Adrenal gland (tissue), 5 donors: ENCODE results near the gene CFAP92.

Experiments
- POLR2A ChIP-seq, 2 donors: fragments of 450-650 bp; IDR thresholded peaks; one replicate each; pipeline ENCODE4 v1.6.1; 2017; ENCODE audit warnings: antibody characterized with exemption in 2 of 2, mild to moderate bottlenecking in 2 of 2, moderate library complexity in 1 of 2
- TF ChIP-seq, protein P1 (sequence below), 6 experiments: fragments of 450-650 bp in 4 of 6; fragments of 200-600 bp in 2 of 6; sonication (generic) in 1 of 6; IDR thresholded peaks; 1 replicate in 5 of 6; 2 replicates in 1 of 6; pipeline versions ENCODE4 v1.5.1 to v1.8.0; 2016 to 2021; ENCODE audit warnings: antibody characterized with exemption in 6 of 6, mild to moderate bottlenecking in 2 of 6, moderate library complexity in 1 of 6
- donor health status: DM: no; HTN: no; CAD: no.

DNA sequence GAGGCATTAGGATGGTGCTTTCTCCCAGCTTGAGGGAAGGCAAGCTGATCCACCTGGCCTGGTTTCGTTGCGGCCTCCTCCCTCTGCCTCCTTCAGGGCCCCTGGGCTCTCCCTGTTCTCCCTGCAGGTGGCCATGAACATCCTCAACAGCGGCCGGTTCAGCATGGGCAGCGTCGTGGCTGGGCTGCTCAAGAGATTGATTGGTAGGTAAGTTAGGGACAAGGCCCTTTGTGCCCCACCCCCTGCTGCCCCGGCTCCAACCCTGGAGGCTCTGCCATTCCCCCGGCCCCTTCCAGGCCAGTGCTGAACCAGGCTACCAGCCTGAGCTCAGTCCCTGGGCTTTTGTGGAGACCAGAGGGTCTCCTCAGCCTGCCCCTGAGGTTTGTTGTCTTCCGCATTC, 91.5 kb downstream of the CFAP92 start:
- TF ChIP-seq, protein P1, sequence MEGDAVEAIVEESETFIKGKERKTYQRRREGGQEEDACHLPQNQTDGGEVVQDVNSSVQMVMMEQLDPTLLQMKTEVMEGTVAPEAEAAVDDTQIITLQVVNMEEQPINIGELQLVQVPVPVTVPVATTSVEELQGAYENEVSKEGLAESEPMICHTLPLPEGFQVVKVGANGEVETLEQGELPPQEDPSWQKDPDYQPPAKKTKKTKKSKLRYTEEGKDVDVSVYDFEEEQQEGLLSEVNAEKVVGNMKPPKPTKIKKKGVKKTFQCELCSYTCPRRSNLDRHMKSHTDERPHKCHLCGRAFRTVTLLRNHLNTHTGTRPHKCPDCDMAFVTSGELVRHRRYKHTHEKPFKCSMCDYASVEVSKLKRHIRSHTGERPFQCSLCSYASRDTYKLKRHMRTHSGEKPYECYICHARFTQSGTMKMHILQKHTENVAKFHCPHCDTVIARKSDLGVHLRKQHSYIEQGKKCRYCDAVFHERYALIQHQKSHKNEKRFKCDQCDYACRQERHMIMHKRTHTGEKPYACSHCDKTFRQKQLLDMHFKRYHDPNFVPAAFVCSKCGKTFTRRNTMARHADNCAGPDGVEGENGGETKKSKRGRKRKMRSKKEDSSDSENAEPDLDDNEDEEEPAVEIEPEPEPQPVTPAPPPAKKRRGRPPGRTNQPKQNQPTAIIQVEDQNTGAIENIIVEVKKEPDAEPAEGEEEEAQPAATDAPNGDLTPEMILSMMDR (IDR thresholded peaks at IDR 0.05) = no peak
- TF ChIP-seq POLR2A (IDR thresholded peaks at IDR 0.05) = no peak
